Hepatocyte (in vitro differentiated cells): ENCODE data around the gene CDCA7. TPM values are rescaled to one million over a fixed set of nuclear protein-coding genes. Genes with fewer than 3 reads are reported as not detected.
"Not testable (repeated sequence)": the region's sequence is repeated elsewhere in the genome, so short reads cannot be mapped to it uniquely, and the experiment has no call there.

ENCODE experiments used
- DNase-seq: peaks from one replicate; pipeline ENCODE4 v3.0.0-alpha.2; 2016; ENCODE audit warnings: low spot score
- H2AFZ ChIP-seq: fragments of 200-600 bp; sonication (generic); 2 replicates; pipeline ENCODE4 v1.6.0; 2016; ENCODE audit warnings: antibody characterized with exemption, mild to moderate bottlenecking
- H3K27ac ChIP-seq: fragments of 200-600 bp; sonication (generic); 2 replicates; pipeline ENCODE4 v1.5.1; 2016; ENCODE audit warnings: mild to moderate bottlenecking
- H3K27me3 ChIP-seq: fragments of 200-600 bp; sonication (generic); 2 replicates; pipeline ENCODE4 v1.6.1; 2016
- H3K36me3 ChIP-seq: fragments of 200-600 bp; sonication (generic); replicated peaks from 2 replicates; pipeline ENCODE4 v1.5.1; 2016; ENCODE audit warnings: low read depth; ENCODE audit not compliant: insufficient read depth
- H3K4me1 ChIP-seq: fragments of 200-600 bp; sonication (generic); 2 replicates; pipeline ENCODE4 v1.5.1; 2016; ENCODE audit warnings: mild to moderate bottlenecking, moderate library complexity; ENCODE audit not compliant: insufficient read depth
- H3K4me2 ChIP-seq: fragments of 200-600 bp; sonication (generic); 2 replicates; pipeline ENCODE4 v1.6.0; 2016
- H3K4me3 ChIP-seq: fragments of 200-600 bp; sonication (generic); 2 replicates; pipeline ENCODE4 v1.5.1; 2016; ENCODE audit warnings: mild to moderate bottlenecking
- H3K79me2 ChIP-seq: fragments of 200-600 bp; sonication (generic); 2 replicates; pipeline ENCODE4 v1.6.0; 2017; ENCODE audit warnings: mild to moderate bottlenecking
- H3K9me2 ChIP-seq: fragments of 200-600 bp; sonication (generic); replicated peaks from 2 replicates; pipeline ENCODE4 v1.6.0; 2017; ENCODE audit warnings: mild to moderate bottlenecking; ENCODE audit not compliant: insufficient read depth
- H3K9me3 ChIP-seq: fragments of 200-600 bp; sonication (generic); 2 replicates; pipeline ENCODE4 v1.5.1; 2016; ENCODE audit warnings: low read depth, mild to moderate bottlenecking
- H4K20me1 ChIP-seq: fragments of 200-600 bp; sonication (generic); 2 replicates; pipeline ENCODE4 v1.6.0; 2016; ENCODE audit warnings: mild to moderate bottlenecking; ENCODE audit not compliant: insufficient read depth, poor library complexity, severe bottlenecking
- CTCF ChIP-seq: fragments of 200-600 bp; sonication (generic); IDR thresholded peaks from 2 replicates; pipeline ENCODE4 v1.5.1; 2016; ENCODE audit warnings: antibody characterized with exemption, mild to moderate bottlenecking; ENCODE audit not compliant: poor library complexity
- EZH2 ChIP-seq: fragments of 200-600 bp; sonication (generic); IDR thresholded peaks from 2 replicates; pipeline ENCODE4 v1.6.1; 2016; ENCODE audit warnings: antibody characterized with exemption, mild to moderate bottlenecking, borderline replicate concordance
- EZH2phosphoT487 ChIP-seq: fragments of 200-600 bp; sonication (generic); IDR thresholded peaks from one replicate; pipeline ENCODE4 v1.6.1; 2018; ENCODE audit warnings: antibody characterized with exemption, mild to moderate bottlenecking, low read depth, moderate library complexity; ENCODE audit not compliant: unreplicated experiment, severe bottlenecking
- WGBS: methylation state at CpG from one replicate; pipeline ENCODE4 v1.1.6; 2016; ENCODE audit warnings: low lambda C conversion rate; ENCODE audit errors: missing lambda C conversion rate; 5-methylcytosine and 5-hydroxymethylcytosine counted together
- polyA plus RNA-seq: library from polyadenylated mRNA; unstranded; fragments of >200 nt; fragmentation: Nextera tagmentation; extraction: Ambion mirVana; gene quantifications from 2 replicates; pipeline ENCODE4 v1.2.1, GENCODE V29; 2016
- total RNA-seq: library from RNA; depleted of rRNA; stranded (reverse); fragments of >200 nt; gene quantifications from 2 replicates; pipeline ENCODE4 v1.2.3, GENCODE V29; 2014

CDCA7 gene
- total and polyA plus RNA-seq, 2 experiments from 2014 or later: 4.9 to 8.7 TPM

DNA sequence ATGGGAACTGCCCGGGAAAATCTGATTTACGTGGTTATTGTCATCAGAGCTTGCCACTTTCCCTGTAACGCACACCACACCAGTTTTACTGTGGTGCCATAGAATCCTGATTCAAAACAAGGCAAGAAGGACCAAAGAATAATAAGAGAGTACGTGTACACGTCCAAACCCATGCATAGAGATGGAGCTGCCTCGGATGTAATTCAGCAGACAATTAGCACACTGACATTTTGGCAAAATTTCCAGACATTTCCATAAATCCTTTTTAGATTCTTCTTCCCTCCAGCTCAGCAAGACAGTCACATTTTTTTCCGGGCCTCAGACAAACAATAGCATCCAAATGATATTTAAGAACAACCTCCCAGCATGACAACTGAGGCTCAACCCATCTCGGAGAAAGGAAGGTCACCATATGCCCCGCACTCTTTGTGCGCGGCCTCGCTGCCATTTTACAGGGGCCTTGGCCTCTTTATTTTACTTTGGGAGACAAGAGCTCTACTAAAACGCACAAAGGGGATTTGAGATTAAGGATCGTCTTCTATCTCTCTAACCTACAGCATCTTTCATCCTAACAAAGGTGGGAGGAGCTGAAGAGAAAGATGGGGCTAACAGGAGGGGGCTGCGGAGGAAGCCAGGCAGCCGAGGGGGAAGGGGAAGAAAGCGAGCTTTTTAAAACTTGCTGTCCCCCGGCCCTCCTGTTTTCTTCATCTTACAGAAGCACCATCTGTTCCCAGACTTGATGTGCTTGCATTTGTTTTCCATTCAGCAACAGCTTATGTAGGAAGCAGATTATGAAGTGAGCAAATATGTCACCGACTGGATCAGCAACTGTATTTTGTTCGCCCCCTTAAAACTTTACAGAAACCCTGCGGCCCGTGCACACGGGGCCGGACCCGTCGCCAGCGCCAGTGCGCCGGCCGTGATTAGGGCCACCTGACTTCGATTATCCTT, 61.0 kb downstream of the CDCA7 start:
- Histone ChIP-seq H3K4me1 (no peaks in the 10 kb centered on the region), H3K79me2 (no peaks in the 10 kb centered on the region), H2AFZ (no peak overlapping the region), H3K9me3 (no peaks in the 10 kb centered on the region), H3K27me3 (no peaks in the 10 kb centered on the region), H3K4me3 (no peak overlapping the region), H3K9me2 (no peaks in the 10 kb centered on the region), H4K20me1 (no peaks in the 10 kb centered on the region), H3K27ac (no peak overlapping the region), H3K4me2 (no peak overlapping the region), H3K36me3 (no peaks in the 10 kb centered on the region)
- TF ChIP-seq EZH2 (no peak), CTCF (no peak), EZH2phosphoT487 (no peak)
- WGBS: 74% methylated on average over 31 of the region's 31 CpGs
- DNase-seq: no peak

GRCh38 chr2:173416415-173417152, 61.9 kb downstream of the CDCA7 start:
- 94% methylated on average over 26 of the region's 26 CpGs for WGBS
- not testable (repeated sequence) for H3K79me2 ChIP-seq, H2AFZ ChIP-seq, H4K20me1 ChIP-seq, H3K4me3 ChIP-seq, H3K9me3 ChIP-seq, H3K4me1 ChIP-seq, DNase-seq, H3K9me2 ChIP-seq, H3K27ac ChIP-seq, H3K27me3 ChIP-seq, H3K36me3 ChIP-seq, H3K4me2 ChIP-seq

DNA sequence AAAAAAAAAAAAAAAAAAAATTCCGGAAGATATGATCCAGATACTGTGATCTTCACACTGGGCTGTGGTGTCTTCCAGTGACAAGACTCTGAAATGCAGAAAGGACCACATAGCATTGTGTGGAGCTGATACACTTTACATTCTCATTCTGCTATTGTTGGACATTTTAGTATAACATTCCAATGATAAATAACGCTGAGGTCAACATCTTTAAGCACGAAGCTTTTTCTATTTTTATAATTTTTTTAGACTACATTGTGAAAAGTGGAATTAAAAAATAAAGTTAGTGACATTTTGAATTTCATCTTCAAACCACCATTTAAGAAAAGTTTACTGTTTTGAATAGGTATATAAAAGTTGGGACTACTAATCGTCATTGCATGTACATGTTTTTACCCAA, 62.7 kb downstream of the CDCA7 start:
- Histone ChIP-seq H3K4me2 (no peak overlapping the region), H3K9me3 (no peaks in the 10 kb centered on the region), H3K9me2 (no peaks in the 10 kb centered on the region), H3K36me3 (no peaks in the 10 kb centered on the region), H3K79me2 (no peaks in the 10 kb centered on the region), H3K27ac (no peak overlapping the region), H2AFZ (no peak overlapping the region), H3K4me1 (no peaks in the 10 kb centered on the region), H3K4me3 (no peak overlapping the region), H4K20me1 (no peaks in the 10 kb centered on the region), H3K27me3 (no peaks in the 10 kb centered on the region)
- 97% methylated on average over 4 of the region's 4 CpGs for WGBS
- TF ChIP-seq EZH2 (no peak), EZH2phosphoT487 (no peak), CTCF (no peak)
- DNase-seq: no peak

DNA sequence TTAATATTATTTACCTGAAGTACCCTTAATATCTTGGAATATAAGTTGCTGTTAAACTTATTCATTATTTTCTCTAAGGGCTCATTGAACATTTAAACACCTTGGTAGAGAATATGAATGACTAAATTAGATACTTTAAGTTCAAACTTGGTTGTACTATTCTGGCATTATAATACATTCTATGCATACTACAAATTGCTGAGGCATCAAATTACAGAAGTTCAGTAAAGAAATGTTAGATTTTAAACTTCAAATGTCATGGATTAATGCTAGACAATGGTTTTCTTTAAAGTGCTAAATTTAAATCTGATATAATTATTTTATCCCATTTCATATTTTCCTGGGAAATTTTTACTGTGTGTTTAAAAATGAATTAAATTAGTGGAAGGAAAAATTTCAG, 63.1 kb downstream of the CDCA7 start:
- DNase-seq: no peak
- no peak overlapping the region for H3K4me3 ChIP-seq
- H3K9me2 ChIP-seq: no peaks in the 10 kb centered on the region
- no peaks in the 10 kb centered on the region for H3K27me3 ChIP-seq
- no peak overlapping the region for H3K27ac ChIP-seq
- no peak for TF ChIP-seq CTCF
- no peak for TF ChIP-seq EZH2phosphoT487
- TF ChIP-seq EZH2: no peak
- H3K4me2 ChIP-seq: no peak overlapping the region
- H3K9me3 ChIP-seq: no peaks in the 10 kb centered on the region
- no peaks in the 10 kb centered on the region for H3K79me2 ChIP-seq
- no peaks in the 10 kb centered on the region for H4K20me1 ChIP-seq
- H3K36me3 ChIP-seq: no peaks in the 10 kb centered on the region
- H2AFZ ChIP-seq: no peak overlapping the region
- H3K4me1 ChIP-seq: no peaks in the 10 kb centered on the region
